HG03280 (cell line): Measurements from ENCODE around the gene PHF21B.

Source experiments
- ATAC-seq: cut with Tn5 transposase; IDR thresholded peaks from one replicate; pipeline ENCODE4 v1.9.1; 2021; ENCODE audit warnings: mild to moderate bottlenecking, moderate library complexity; ENCODE audit not compliant: unreplicated experiment

Gene PHF21B

GRCh38 chr22:44847892-44848291 is 161.9 kb downstream of the PHF21B start:
- no peak for ATAC-seq

DNA sequence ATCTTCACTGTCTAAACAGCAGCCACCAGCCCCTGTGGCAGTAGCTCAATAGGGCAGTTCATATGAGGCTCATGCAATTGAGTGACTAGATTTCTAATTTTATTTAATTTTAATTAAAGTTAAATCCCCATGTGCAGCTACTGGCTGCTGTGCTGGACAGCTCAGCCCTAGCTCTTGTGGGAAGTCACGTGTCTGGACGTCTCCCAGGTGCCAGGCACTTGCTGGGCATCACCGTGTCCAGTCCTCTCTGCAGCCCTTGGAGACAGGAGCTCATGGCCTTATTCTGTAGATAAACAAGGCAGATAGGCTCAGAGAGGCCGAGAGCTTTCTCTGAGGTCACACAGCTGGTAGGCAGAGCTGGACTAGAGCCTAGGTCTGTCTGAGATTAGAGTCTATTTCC is 162.4 kb downstream of the PHF21B start:
- no peak for ATAC-seq

- ATAC-seq: no peak
Measured at GRCh38 chr22:44846726-44847275, 163.0 kb downstream of the PHF21B start.

DNA sequence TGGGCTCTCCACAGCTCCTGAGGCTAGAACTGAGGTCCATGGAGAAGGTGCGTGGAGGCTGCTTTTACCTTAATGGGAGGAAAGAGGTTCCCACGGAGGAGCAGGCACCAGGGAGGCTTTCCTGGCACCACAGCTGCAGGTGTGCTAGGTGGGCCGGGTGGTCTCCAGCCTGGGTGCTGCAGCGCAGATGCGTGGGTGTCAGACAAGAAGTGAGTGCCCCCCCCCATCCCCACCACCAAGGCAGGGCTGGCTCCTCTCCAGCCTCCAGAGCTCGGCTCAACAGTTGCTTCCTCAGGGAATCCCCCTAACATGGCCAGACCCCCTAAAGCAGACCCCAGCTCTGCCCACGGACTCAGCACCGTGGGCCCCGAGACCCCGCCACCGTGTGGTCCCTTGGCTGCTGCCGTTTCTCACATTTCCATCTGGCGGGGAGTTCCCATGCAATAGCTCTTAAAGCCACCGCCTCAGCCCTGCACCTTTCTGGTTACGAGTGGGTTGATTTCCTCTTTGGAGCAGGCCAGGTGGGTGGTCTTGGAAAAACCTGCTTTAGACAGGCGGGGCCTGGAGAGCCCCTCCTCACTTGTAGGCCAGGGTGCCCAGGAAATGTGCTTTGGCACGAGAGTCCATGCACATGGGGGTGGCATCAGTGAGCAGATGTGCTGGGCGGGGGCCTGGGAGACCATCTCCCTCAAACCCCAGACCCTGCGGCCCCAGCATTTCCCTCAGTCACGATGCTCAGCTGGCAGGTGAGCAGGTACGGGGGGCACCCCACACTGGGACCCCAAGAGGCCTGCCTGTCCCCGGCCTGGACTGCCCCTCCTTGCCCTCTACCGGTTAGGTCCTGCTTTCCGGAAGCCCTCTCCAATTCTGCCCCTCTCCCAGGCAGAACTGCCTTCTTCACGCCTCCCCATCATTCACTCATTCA is 163.7 kb downstream of the PHF21B start:
- ATAC-seq: no peak

DNA sequence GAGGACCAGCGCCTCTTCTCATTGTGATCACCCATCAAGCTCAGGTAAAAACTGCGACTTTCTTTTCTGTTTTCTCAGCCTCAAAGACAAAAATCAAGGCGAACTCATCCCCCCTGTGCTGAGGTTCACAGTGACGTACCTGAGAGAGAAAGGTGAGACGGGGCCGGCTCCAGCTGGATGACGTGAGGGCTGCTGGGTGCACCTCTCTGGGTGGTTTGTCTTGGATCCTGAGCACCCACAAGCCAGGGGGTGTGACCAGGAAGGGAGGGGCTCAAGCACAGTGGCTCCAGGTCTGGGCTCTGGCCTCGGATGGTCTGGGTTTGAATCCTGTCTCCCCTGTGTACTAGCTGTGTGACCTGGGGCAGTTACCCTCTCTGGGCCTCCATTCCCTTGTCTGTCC is 164.6 kb downstream of the PHF21B start:
- no peak for ATAC-seq

GRCh38 chr22:44842417-44842816 is 167.4 kb downstream of the PHF21B start:
- no peak for ATAC-seq

DNA sequence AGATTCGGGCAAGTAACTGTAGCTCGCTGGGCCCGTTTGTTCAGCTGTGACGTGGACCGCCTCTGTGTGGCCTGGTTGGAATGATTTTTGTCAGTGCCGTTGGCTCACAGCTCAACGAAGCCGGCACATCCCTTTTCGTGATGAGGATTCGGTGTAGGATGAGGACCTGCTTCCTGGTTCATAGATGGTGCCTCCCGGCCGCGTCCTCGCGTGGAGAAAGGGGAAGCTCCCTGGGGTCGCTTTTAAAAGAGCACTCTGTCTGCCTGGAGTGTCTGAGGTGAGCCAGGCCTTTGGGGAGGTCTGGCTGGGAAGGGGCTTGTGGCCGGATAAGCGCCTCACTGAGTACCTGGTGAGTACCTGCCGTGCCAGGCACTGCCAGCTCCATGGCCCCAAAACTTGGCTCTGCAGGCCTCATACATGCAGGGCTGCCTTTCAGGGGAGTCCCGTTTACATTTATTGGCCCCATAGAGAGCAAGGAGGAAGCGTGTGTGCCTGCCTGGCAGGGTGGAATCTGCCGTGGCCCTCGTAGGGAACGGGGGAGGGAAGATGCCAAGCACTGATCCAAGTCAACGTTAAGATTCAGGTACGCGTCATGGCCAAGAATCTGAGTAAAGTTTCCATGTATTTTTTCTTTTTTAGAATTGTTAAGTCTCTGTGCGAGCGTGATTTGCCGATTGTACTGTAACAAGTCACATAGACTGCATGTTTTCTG is 169.0 kb downstream of the PHF21B start:
- ATAC-seq: no peak

- ATAC-seq: no peak
Measured at GRCh38 chr22:44839721-44840120, 170.1 kb downstream of the PHF21B start.

- ATAC-seq: no peak
Measured at GRCh38 chr22:44839061-44839460, 170.7 kb downstream of the PHF21B start.

- ATAC-seq: no peak
Measured at GRCh38 chr22:44838316-44839016, 171.3 kb downstream of the PHF21B start.

- no peak for ATAC-seq
Measured at GRCh38 chr22:44837481-44837880, 172.3 kb downstream of the PHF21B start.

- ATAC-seq: no peak
Measured at GRCh38 chr22:44834065-44834464, 175.7 kb downstream of the PHF21B start.

GRCh38 chr22:44831885-44832284 is 177.9 kb downstream of the PHF21B start:
- ATAC-seq: no peak
